ENCODE data around the gene CCDC47.

The CCDC47 gene

GRCh38 chr17:63773272-63774140 lies at the start of gene CCDC47:
Gene CCDC47 (minus strand): TSS chr17:63773597. CDS start chr17:63766175, 7,422 bp downstream.
- H3K27ac ChIP-seq: peak within 1 kb of the TSS; percentile 95
- peak; percentile 92 for TF ChIP-seq ZFX (IDR thresholded peaks at IDR 0.05)
- TF ChIP-seq CTCF (conservative IDR thresholded peaks at IDR 0.05): no peak

- no peak overlapping the region for H3K27ac ChIP-seq
- TF ChIP-seq ZFX (IDR thresholded peaks at IDR 0.05) (no peak), CTCF (conservative IDR thresholded peaks at IDR 0.05) (no peak)
Observed at GRCh38 chr17:63822537-63822936, 49.1 kb upstream of the CCDC47 start.

- no peak overlapping the region for H3K27ac ChIP-seq
- TF ChIP-seq CTCF (conservative IDR thresholded peaks at IDR 0.05): no peak
- TF ChIP-seq ZFX (IDR thresholded peaks at IDR 0.05): no peak
Observed at GRCh38 chr17:63821804-63822203, 48.4 kb upstream of the CCDC47 start.

- TF ChIP-seq CTCF (conservative IDR thresholded peaks at IDR 0.05) (no peak), ZFX (IDR thresholded peaks at IDR 0.05) (no peak)
- H3K27ac ChIP-seq: no peak overlapping the region
Observed at GRCh38 chr17:63820963-63821561, 47.7 kb upstream of the CCDC47 start.

GRCh38 chr17:63819585-63820537 lies 46.5 kb upstream of the CCDC47 start:
- TF ChIP-seq ZFX (IDR thresholded peaks at IDR 0.05) (no peak), CTCF (conservative IDR thresholded peaks at IDR 0.05) (no peak)
- H3K27ac ChIP-seq: no peak overlapping the region

- H3K27ac ChIP-seq: no peak overlapping the region
Observed at GRCh38 chr17:63819131-63819530, 45.7 kb upstream of the CCDC47 start.

More at GRCh38 chr17:63819131-63819530, 45.7 kb upstream of the CCDC47 start:
- TF ChIP-seq ZFX (IDR thresholded peaks at IDR 0.05) (no peak), CTCF (conservative IDR thresholded peaks at IDR 0.05) (no peak)
